ENCODE measurements around the gene RGP1. TPM values are rescaled to one million over a fixed set of nuclear protein-coding genes. Genes with fewer than 3 reads are reported as not detected.

RGP1 gene
- total RNA-seq, 1 donor from 2014 or later, result 27.2 TPM

DNA sequence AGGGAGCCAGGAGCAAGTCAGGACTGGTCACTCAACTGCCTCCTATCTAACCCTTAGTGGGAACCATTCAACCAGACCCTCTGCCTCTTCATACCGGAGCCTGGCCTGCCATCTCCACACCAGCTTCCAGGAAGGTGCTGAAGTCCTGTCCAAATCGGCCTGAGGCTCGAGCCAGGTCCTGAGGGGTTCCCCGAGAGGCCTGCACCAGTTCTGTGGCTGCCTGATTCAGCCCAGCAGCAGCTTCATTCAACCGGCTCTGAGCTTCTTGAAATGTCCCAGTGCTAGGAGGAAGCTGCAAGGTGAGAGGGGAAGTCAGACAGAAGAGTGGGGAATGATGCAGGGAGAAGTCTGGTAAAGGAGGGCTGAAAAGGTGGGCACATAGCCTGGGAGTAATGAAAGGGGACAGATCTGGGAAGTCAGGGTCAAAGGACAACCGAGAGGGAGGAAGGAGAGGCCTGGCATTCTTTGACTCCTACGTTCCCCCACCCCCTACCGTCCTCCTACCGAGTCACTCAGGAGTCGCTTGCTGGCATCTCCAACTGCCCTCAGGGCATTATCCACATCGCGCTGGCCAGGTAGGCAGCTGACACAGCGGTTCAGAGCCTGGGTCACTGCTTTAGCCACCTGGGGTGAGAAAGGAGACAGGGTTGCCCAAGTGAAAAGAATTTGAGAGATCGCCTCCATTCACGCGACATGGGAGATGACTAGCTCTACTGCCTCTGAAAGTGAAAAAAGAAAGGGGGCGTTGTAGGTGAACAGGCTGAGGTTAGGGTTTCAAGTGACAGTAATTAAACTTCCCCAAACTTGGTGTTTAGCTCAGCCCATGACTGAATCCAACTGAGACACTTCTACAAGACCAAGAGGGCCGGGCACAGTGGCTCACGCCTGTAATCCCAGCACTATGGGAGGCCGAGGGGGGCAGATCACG is 37.3 kb upstream of the RGP1 start:
- Mint-ChIP-seq H3K4me3 (ENCODE audit: unreplicated experiment) (no peak overlapping the region), H3K36me3 (ENCODE audit: low read depth, unreplicated experiment) (peaks cover 47% of the 10 kb centered on the region), H3K27ac (ENCODE audit: unreplicated experiment) (no peak overlapping the region), H3K27me3 (ENCODE audit: low read depth, unreplicated experiment) (no peaks in the 10 kb centered on the region), H3K4me1 (ENCODE audit: low read depth, unreplicated experiment) (peaks cover 12% of the 10 kb centered on the region), H3K9me3 (ENCODE audit: unreplicated experiment) (no peaks in the 10 kb centered on the region)
- no peak for DNase-seq (ENCODE audit: low read depth)
- H3K4me2 ChIP-seq (ENCODE audit: low read length), result no peak overlapping the region
- peaks cover 85% of the 10 kb centered on the region for H3K36me3 ChIP-seq (ENCODE audit: insufficient read depth, low read length)
- H3K27ac ChIP-seq (ENCODE audit: low read depth, low read length), result no peak overlapping the region
- no peak overlapping the region for H3K4me3 ChIP-seq (ENCODE audit: insufficient read depth, low read depth, low read length)
- no peaks in the 10 kb centered on the region for H3K27me3 ChIP-seq (ENCODE audit: insufficient read depth, low read length)
- no peak overlapping the region for H3K9ac ChIP-seq (ENCODE audit: low read length)
- H2AFZ ChIP-seq (ENCODE audit: low read depth, low read length), result no peak overlapping the region
- no peaks in the 10 kb centered on the region for H3K9me3 ChIP-seq (ENCODE audit: insufficient read depth, low read depth, low read length)
- no peaks in the 10 kb centered on the region for H3K4me1 ChIP-seq (ENCODE audit: insufficient read depth, low read length)
- peaks cover 90% of the 10 kb centered on the region for H4K20me1 ChIP-seq (ENCODE audit: insufficient read depth, low read length)
- FAIRE-seq, result no peak
- H3K79me2 ChIP-seq (ENCODE audit: insufficient read depth, low read length), result peaks cover 61% of the 10 kb centered on the region
- TF ChIP-seq, protein P1, sequence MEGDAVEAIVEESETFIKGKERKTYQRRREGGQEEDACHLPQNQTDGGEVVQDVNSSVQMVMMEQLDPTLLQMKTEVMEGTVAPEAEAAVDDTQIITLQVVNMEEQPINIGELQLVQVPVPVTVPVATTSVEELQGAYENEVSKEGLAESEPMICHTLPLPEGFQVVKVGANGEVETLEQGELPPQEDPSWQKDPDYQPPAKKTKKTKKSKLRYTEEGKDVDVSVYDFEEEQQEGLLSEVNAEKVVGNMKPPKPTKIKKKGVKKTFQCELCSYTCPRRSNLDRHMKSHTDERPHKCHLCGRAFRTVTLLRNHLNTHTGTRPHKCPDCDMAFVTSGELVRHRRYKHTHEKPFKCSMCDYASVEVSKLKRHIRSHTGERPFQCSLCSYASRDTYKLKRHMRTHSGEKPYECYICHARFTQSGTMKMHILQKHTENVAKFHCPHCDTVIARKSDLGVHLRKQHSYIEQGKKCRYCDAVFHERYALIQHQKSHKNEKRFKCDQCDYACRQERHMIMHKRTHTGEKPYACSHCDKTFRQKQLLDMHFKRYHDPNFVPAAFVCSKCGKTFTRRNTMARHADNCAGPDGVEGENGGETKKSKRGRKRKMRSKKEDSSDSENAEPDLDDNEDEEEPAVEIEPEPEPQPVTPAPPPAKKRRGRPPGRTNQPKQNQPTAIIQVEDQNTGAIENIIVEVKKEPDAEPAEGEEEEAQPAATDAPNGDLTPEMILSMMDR (IDR thresholded peaks at IDR 0.05; ENCODE audit: insufficient read depth, low read depth, low read length), result no peak
- no peak for TF ChIP-seq EZH2 (IDR thresholded peaks at IDR 0.05; ENCODE audit: insufficient read depth, low read length)

DNA sequence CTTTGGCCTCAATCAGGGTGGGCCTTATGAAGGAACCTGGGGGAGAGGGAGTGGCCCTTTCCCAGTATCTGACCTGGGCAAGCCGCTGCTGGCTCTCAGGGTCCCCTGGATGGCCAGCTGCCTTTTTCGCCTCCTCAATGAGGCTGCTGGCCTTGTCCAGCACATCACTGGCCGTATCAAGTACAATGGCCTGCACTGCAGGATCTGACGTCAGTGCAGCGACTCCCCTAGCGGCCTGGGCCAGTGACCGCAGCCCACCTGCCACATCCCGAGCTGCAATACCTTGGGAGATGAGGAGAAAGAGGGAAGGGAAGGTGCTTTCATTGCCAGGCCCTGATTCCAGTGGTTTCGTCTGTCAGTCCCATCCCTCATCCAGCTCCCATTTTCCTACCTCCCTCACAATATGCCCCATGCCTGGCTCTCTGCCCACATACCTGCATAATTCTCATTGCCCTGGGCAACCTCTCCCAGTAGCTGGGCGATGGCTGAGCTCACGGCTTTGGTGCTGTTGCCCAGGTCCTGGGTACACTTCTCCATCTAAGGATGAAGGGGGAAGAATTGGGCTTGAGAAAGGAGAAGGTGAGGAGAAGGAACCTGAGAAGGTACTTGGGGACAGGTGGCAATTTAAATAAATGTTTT is 36.2 kb upstream of the RGP1 start:
- no peak overlapping the region for H3K4me2 ChIP-seq (ENCODE audit: low read length)
- H4K20me1 ChIP-seq (ENCODE audit: insufficient read depth, low read length), result peaks cover 90% of the 10 kb centered on the region
- no peak for DNase-seq (ENCODE audit: low read depth)
- H3K4me1 ChIP-seq (ENCODE audit: insufficient read depth, low read length), result no peaks in the 10 kb centered on the region
- H3K9me3 ChIP-seq (ENCODE audit: insufficient read depth, low read depth, low read length), result no peaks in the 10 kb centered on the region
- no peaks in the 10 kb centered on the region for H3K27me3 ChIP-seq (ENCODE audit: insufficient read depth, low read length)
- Mint-ChIP-seq H3K4me3 (ENCODE audit: unreplicated experiment) (no peak overlapping the region), H3K36me3 (ENCODE audit: low read depth, unreplicated experiment) (peaks cover 39% of the 10 kb centered on the region), H3K27ac (ENCODE audit: unreplicated experiment) (no peak overlapping the region), H3K4me1 (ENCODE audit: low read depth, unreplicated experiment) (peaks cover 12% of the 10 kb centered on the region), H3K9me3 (ENCODE audit: unreplicated experiment) (no peaks in the 10 kb centered on the region), H3K27me3 (ENCODE audit: low read depth, unreplicated experiment) (no peaks in the 10 kb centered on the region)
- FAIRE-seq, result no peak
- no peak overlapping the region for H2AFZ ChIP-seq (ENCODE audit: low read depth, low read length)
- H3K27ac ChIP-seq (ENCODE audit: low read depth, low read length), result no peak overlapping the region
- H3K9ac ChIP-seq (ENCODE audit: low read length), result no peak overlapping the region
- no peak overlapping the region for H3K4me3 ChIP-seq (ENCODE audit: insufficient read depth, low read depth, low read length)
- TF ChIP-seq, protein P1 (IDR thresholded peaks at IDR 0.05; ENCODE audit: insufficient read depth, low read depth, low read length), result no peak
- TF ChIP-seq EZH2 (IDR thresholded peaks at IDR 0.05; ENCODE audit: insufficient read depth, low read length), result no peak
- peaks cover 85% of the 10 kb centered on the region for H3K36me3 ChIP-seq (ENCODE audit: insufficient read depth, low read length)
- H3K79me2 ChIP-seq (ENCODE audit: insufficient read depth, low read length), result peaks cover 59% of the 10 kb centered on the region

Data from astrocyte (in vitro differentiated cells and primary cell).